ENCODE data around the gene DNAH9. TPM values are rescaled to one million over a fixed set of nuclear protein-coding genes. Genes with fewer than 3 reads are reported as not detected.

The DNAH9 gene
- total RNA-seq, 1 donor from 2014 or later: 0.96 TPM

- no peak overlapping the region for H3K4me3 Mint-ChIP-seq
- DNase-seq (ENCODE audit: low spot score in 2 of 2, unreplicated experiment in 2 of 2): no peak
- H3K27ac Mint-ChIP-seq: no peak overlapping the region
- H3K9me3 Mint-ChIP-seq: peaks cover 20% of the 10 kb centered on the region
- no peaks in the 10 kb centered on the region for H3K36me3 Mint-ChIP-seq
- no peaks in the 10 kb centered on the region for H3K27me3 Mint-ChIP-seq (ENCODE audit: low read depth)
- H3K4me1 Mint-ChIP-seq: no peaks in the 10 kb centered on the region
- TF ChIP-seq CTCF (IDR thresholded peaks at IDR 0.05; ENCODE audit: unreplicated experiment): no peak
Observed at GRCh38 chr17:11908711-11909146, 310.5 kb downstream of the DNAH9 start.

- Mint-ChIP-seq H3K4me1 (no peaks in the 10 kb centered on the region), H3K4me3 (no peak overlapping the region), H3K9me3 (peaks cover 20% of the 10 kb centered on the region), H3K36me3 (no peaks in the 10 kb centered on the region), H3K27ac (no peak overlapping the region), H3K27me3 (ENCODE audit: low read depth) (no peaks in the 10 kb centered on the region)
- TF ChIP-seq CTCF (IDR thresholded peaks at IDR 0.05; ENCODE audit: unreplicated experiment): no peak
- DNase-seq (ENCODE audit: low spot score in 2 of 2, unreplicated experiment in 2 of 2): no peak
Observed at GRCh38 chr17:11909348-11909747, 311.1 kb downstream of the DNAH9 start.

GRCh38 chr17:11916091-11916490, 317.8 kb downstream of the DNAH9 start:
- H3K4me1 Mint-ChIP-seq: no peaks in the 10 kb centered on the region

GRCh38 chr17:11917415-11917814, 319.1 kb downstream of the DNAH9 start:
- Mint-ChIP-seq H3K4me3 (no peak overlapping the region), H3K36me3 (no peaks in the 10 kb centered on the region)

More at GRCh38 chr17:11916091-11916490, 317.8 kb downstream of the DNAH9 start:
- H3K9me3 Mint-ChIP-seq: peaks cover 16% of the 10 kb centered on the region
- DNase-seq (ENCODE audit: low spot score in 2 of 2, unreplicated experiment in 2 of 2): no peak
- no peak overlapping the region for H3K27ac Mint-ChIP-seq
- H3K4me3 Mint-ChIP-seq: no peak overlapping the region
- peaks cover 10% of the 10 kb centered on the region for H3K27me3 Mint-ChIP-seq (ENCODE audit: low read depth)
- H3K36me3 Mint-ChIP-seq: no peaks in the 10 kb centered on the region
- TF ChIP-seq CTCF (IDR thresholded peaks at IDR 0.05; ENCODE audit: unreplicated experiment): no peak

GRCh38 chr17:11921296-11921695, 323.0 kb downstream of the DNAH9 start:
- DNase-seq (ENCODE audit: low spot score in 2 of 2, unreplicated experiment in 2 of 2): no peak
- no peaks in the 10 kb centered on the region for H3K4me1 Mint-ChIP-seq
- no peak overlapping the region for H3K4me3 Mint-ChIP-seq
- peaks cover 4% of the 10 kb centered on the region for H3K9me3 Mint-ChIP-seq
- H3K27ac Mint-ChIP-seq: no peak overlapping the region
- no peaks in the 10 kb centered on the region for H3K36me3 Mint-ChIP-seq
- H3K27me3 Mint-ChIP-seq (ENCODE audit: low read depth): peaks cover 10% of the 10 kb centered on the region
- no peak for TF ChIP-seq CTCF (IDR thresholded peaks at IDR 0.05; ENCODE audit: unreplicated experiment)

More at GRCh38 chr17:11917415-11917814, 319.1 kb downstream of the DNAH9 start:
- no peaks in the 10 kb centered on the region for H3K4me1 Mint-ChIP-seq
- H3K27ac Mint-ChIP-seq: no peak overlapping the region
- H3K9me3 Mint-ChIP-seq: peaks cover 4% of the 10 kb centered on the region
- H3K27me3 Mint-ChIP-seq (ENCODE audit: low read depth): peaks cover 10% of the 10 kb centered on the region
- TF ChIP-seq CTCF (IDR thresholded peaks at IDR 0.05; ENCODE audit: unreplicated experiment): no peak
- DNase-seq (ENCODE audit: low spot score in 2 of 2, unreplicated experiment in 2 of 2): no peak

GRCh38 chr17:11922638-11923037, 324.4 kb downstream of the DNAH9 start:
- no peak for TF ChIP-seq CTCF (IDR thresholded peaks at IDR 0.05; ENCODE audit: unreplicated experiment)
- DNase-seq (ENCODE audit: low spot score in 2 of 2, unreplicated experiment in 2 of 2): no peak
- Mint-ChIP-seq H3K4me1 (no peaks in the 10 kb centered on the region), H3K27ac (no peak overlapping the region), H3K9me3 (peaks cover 10% of the 10 kb centered on the region), H3K4me3 (no peak overlapping the region), H3K27me3 (ENCODE audit: low read depth) (peaks cover 9% of the 10 kb centered on the region), H3K36me3 (no peaks in the 10 kb centered on the region)
